Right lobe of liver (tissue), 6 donors: ENCODE results near the gene PRKN. TPM values are rescaled to one million over a fixed set of nuclear protein-coding genes. Genes with fewer than 3 reads are reported as not detected.

Experiments used
- ATAC-seq, 4 donors: fragments of 200-7000 bp; cut with Tn5 transposase; one replicate each; pipeline ENCODE4 v1.9.1; 2020; ENCODE audit warnings: mild to moderate bottlenecking in 4 of 4, moderate library complexity in 4 of 4
- DNase-seq, 3 donors: peaks; one replicate each; pipeline ENCODE4 v3.0.0-alpha.2; 2020
- H3K27ac ChIP-seq, 3 donors: fragments of 200-600 bp; one replicate each; pipeline ENCODE4 v1.8.0; 2022
- H3K27me3 ChIP-seq, 2 donors: fragments of 200-600 bp; one replicate each; pipeline ENCODE4 v1.8.0; 2022
- H3K36me3 ChIP-seq, 4 donors: fragments of 200-600 bp; sonication (generic) in 1 of 4; one replicate each; pipeline versions ENCODE4 v1.5.1 to v1.8.0; 2017 to 2022; ENCODE audit warnings: control low read depth in 1 of 4
- H3K4me1 ChIP-seq, 4 donors: fragments of 200-600 bp; sonication (generic) in 1 of 4; one replicate each; pipeline versions ENCODE4 v1.5.1 to v1.8.0; 2017 to 2022; ENCODE audit warnings: control low read depth in 1 of 4
- H3K4me3 ChIP-seq, 3 donors: fragments of 200-600 bp; one replicate each; pipeline ENCODE4 v1.8.0; 2022
- H3K9me3 ChIP-seq, 4 donors: fragments of 200-600 bp; sonication (generic) in 1 of 4; one replicate each; pipeline versions ENCODE4 v1.5.1 to v1.8.0; 2017 to 2022; ENCODE audit warnings: control low read depth in 1 of 4
- CTCF ChIP-seq, 4 donors: fragments of 200-600 bp in 3 of 4; fragments of 450-650 bp in 1 of 4; IDR thresholded peaks; one replicate each; pipeline versions ENCODE4 v1.5.1 to v1.8.0; 2016 to 2022; ENCODE audit warnings: antibody characterized with exemption in 4 of 4, mild to moderate bottlenecking in 2 of 4
- POLR2A ChIP-seq: fragments of 450-650 bp; IDR thresholded peaks from one replicate; pipeline ENCODE4 v1.6.1; 2017; ENCODE audit warnings: antibody characterized with exemption, mild to moderate bottlenecking
- WGBS: methylation state at CpG from one replicate; pipeline ENCODE4 v1.1.6; 2018; ENCODE audit warnings: low coverage, low lambda C conversion rate; ENCODE audit not compliant: insufficient coverage; ENCODE audit errors: missing lambda C conversion rate; 5-methylcytosine and 5-hydroxymethylcytosine counted together
- intact Hi-C, 2 donors: fragments of 100-400 bp; cut with DNase I; formaldehyde crosslinking; loops; one replicate each; pipeline versions ENCODE4 v1.11.2 to v1.14.1; 2022
- total RNA-seq, 6 experiments: library from RNA; depleted of rRNA in 2 of 6; stranded (reverse); fragments of >200 nt in 2 of 6; fragmentation: NEBNext Ultra II Directional in 3 of 6; extraction: Animal tissue kit (Norgen Biotek cat#: 25700) in 3 of 6; gene quantifications; one replicate each; pipeline versions ENCODE4 v1.1.0 to v1.2.4, GENCODE V29; 2016 to 2023
- donor health status: DM: no; HTN: yes; CAD: no.
- donor health status: DM: no; HTN: no; CAD: no.
- donor health status: DM: no; HTN: no; CAD: no.
- donor health status: DM: no; HTN: yes; CAD: no.
- donor health status: DM: no; HTN: yes; CAD: no.

PRKN gene
- total RNA-seq, 6 experiments from 2014 or later = 1.1 to 3.7 (median 2.2) TPM

DNA sequence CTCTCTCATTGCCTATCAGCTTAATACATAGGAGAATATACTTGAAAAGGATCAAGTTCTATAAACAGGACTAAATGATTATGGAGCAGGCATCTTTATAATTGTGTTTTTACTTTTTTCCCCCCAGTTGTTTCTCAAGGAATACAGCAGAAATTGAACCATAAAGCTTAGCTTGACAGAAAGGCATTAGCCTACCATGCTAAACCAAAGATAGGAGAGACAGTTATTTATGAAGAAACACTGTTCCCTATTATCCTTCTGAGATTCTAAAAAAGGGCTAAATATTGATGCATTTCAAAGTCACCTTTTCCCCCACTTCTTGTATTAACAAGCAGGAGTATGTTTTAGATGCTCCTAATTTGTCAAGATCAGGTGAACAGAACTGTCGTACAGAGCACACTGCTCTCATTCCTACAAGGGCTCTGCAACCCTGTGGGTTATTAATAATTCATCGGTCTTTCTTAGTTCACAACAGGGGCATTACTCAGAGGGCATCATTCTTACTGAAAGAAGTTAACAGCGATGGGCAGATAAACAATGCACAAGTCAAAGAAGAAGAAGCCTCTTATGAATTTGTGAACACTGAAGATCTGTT is 38.7 kb downstream of the PRKN start:
- intact Hi-C loops = no loop called here
- Histone ChIP-seq H3K9me3 (no peaks in the 10 kb centered on the region), H3K4me1 (no peaks in the 10 kb centered on the region), H3K27ac (no peak overlapping the region), H3K4me3 (no peak overlapping the region), H3K27me3 (no peaks in the 10 kb centered on the region), H3K36me3 (no peaks in the 10 kb centered on the region)
- TF ChIP-seq CTCF (IDR thresholded peaks at IDR 0.05) (no peak), POLR2A (no peak)
- WGBS = 82% methylated on average over 3 of the region's 3 CpGs
- no peak for DNase-seq
- no peak for ATAC-seq

DNA sequence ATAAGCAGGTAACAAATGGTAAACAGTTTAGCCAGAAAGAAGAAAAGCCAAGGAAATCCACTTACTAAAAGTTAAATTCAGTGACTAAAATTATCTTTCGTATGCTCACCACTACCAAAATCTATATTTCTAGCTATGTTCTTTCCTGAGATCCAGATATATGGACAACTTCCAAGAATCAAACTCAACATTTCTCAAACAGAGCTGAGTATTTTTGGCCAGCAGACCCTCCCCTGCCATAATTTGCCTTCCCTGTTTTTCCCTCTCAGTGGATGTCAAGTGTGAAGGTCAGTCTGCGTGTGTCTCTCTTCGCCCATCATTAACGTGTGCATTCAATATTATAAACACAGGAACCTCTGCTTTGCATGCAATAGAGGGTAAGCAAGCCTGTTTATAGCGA is 42.0 kb downstream of the PRKN start:
- TF ChIP-seq POLR2A = no peak
- TF ChIP-seq CTCF (IDR thresholded peaks at IDR 0.05) = no peak
- no peaks in the 10 kb centered on the region for H3K9me3 ChIP-seq
- DNase-seq = no peak
- H3K27me3 ChIP-seq = no peaks in the 10 kb centered on the region
- no peak for ATAC-seq
- intact Hi-C loops = no loop called here
- H3K36me3 ChIP-seq = no peaks in the 10 kb centered on the region
- H3K27ac ChIP-seq = no peak overlapping the region
- 84% methylated on average over 5 of the region's 5 CpGs for WGBS
- peaks cover 0 to 8% (median 3%) of the 10 kb centered on the region in 4 donors for H3K4me1 ChIP-seq
- no peak overlapping the region for H3K4me3 ChIP-seq

GRCh38 chr6:162684961-162685360 is 42.6 kb downstream of the PRKN start:
- Histone ChIP-seq H3K27ac (no peak overlapping the region), H3K9me3 (no peaks in the 10 kb centered on the region), H3K4me1 (peaks cover 0 to 9% (median 3%) of the 10 kb centered on the region in 4 donors), H3K36me3 (no peaks in the 10 kb centered on the region), H3K27me3 (no peaks in the 10 kb centered on the region), H3K4me3 (no peak overlapping the region)
- intact Hi-C loops = no loop called here
- no peak for ATAC-seq
- WGBS = 91% methylated on average over 3 of the region's 3 CpGs
- TF ChIP-seq CTCF (IDR thresholded peaks at IDR 0.05) (no peak), POLR2A (no peak)
- no peak for DNase-seq

DNA sequence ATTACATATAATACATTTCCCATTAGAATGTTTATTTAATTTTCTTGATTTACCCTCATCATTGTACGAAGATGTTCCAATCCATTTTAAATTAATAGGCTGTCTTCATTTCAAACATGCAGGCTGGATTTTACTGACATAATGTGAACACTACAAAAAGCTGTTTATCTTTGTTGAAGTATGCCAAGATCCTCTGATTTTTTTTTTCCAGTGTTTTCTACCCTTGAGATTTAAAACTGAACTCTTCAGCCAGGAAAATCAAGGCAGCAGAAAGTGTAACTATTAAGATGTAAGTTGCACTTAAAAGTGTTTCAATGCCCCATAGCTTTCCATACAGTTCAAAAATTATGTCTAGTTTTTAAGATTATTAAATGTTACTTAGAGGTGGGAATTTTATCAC is 43.5 kb downstream of the PRKN start:
- WGBS = 65% methylated on average over 1 of the region's 1 CpG
- no peak overlapping the region for H3K4me3 ChIP-seq
- intact Hi-C loops = no loop called here
- no peaks in the 10 kb centered on the region for H3K36me3 ChIP-seq
- ATAC-seq = no peak
- TF ChIP-seq POLR2A (no peak), CTCF (IDR thresholded peaks at IDR 0.05) (no peak)
- no peak for DNase-seq
- H3K4me1 ChIP-seq = peaks cover 0 to 9% (median 3%) of the 10 kb centered on the region in 4 donors
- H3K9me3 ChIP-seq = no peaks in the 10 kb centered on the region
- H3K27ac ChIP-seq = no peak overlapping the region
- H3K27me3 ChIP-seq = no peaks in the 10 kb centered on the region

GRCh38 chr6:162683135-162683534 is 44.4 kb downstream of the PRKN start:
- H3K4me1 ChIP-seq = peaks cover 0 to 9% (median 3%) of the 10 kb centered on the region in 4 donors
- no peak for TF ChIP-seq POLR2A
- ATAC-seq = no peak
- 63% methylated on average over 4 of the region's 4 CpGs for WGBS
- DNase-seq = no peak
- no peak overlapping the region for H3K27ac ChIP-seq
- no peak overlapping the region for H3K4me3 ChIP-seq
- no peaks in the 10 kb centered on the region for H3K27me3 ChIP-seq
- intact Hi-C loops = no loop called here
- no peaks in the 10 kb centered on the region for H3K36me3 ChIP-seq
- no peaks in the 10 kb centered on the region for H3K9me3 ChIP-seq
